IMR-90 (cell line): ENCODE data around the gene RNGTT. TPM values are rescaled to one million over a fixed set of nuclear protein-coding genes. Genes with fewer than 3 reads are reported as not detected.

Experiments used
- ATAC-seq: fragments of 200-7000 bp; cut with Tn5 transposase; 2 replicates; pipeline ENCODE4 v1.9.1; 2020; ENCODE audit warnings: low read depth, mild to moderate bottlenecking, moderate library complexity
- BruUV-seq: library from RNA; stranded (reverse); fragments of 400-500 nt; replicated peaks from 2 replicates; lab custom pipeline; 2021; lab: Mats Ljungman, UMichigan
- CTCF ChIA-PET: fragments of 300-600 bp; formaldehyde crosslinking; extraction: SDS; loops from one replicate; lab custom pipeline; 2021; ENCODE audit warnings: antibody characterized with exemption; lab: Yijun Ruan, JAX
- POLR2A ChIA-PET: fragments of 300-600 bp; sonication (Branson Sonifier 250); formaldehyde crosslinking; loops from one replicate; lab custom pipeline; 2022; ENCODE audit warnings: antibody characterized with exemption; ENCODE audit not compliant: unreplicated experiment; lab: Charles Lee
- DNase-seq: peaks from one replicate; pipeline ENCODE4 v3.0.0; 2013
- H2AFZ ChIP-seq: replicated peaks from 2 replicates; pipeline ENCODE3; 2013; ENCODE audit warnings: low read length, mild to moderate bottlenecking; ENCODE audit not compliant: poor library complexity
- H2AK5ac ChIP-seq: 2 replicates; pipeline ENCODE4 v1.6.1; 2013; ENCODE audit warnings: low read depth, low read length, inconsistent platforms
- H2AK9ac ChIP-seq: replicated peaks from 2 replicates; pipeline ENCODE3; 2013; ENCODE audit warnings: mild to moderate bottlenecking, low read depth, low read length, moderate library complexity; ENCODE audit not compliant: poor library complexity
- H2BK120ac ChIP-seq: 2 replicates; pipeline ENCODE4 v1.6.1; 2013; ENCODE audit warnings: low read depth, low read length, inconsistent platforms
- H2BK15ac ChIP-seq: 3 replicates; pipeline ENCODE4 v1.6.1; 2013; ENCODE audit warnings: low read depth, low read length, inconsistent platforms
- H2BK20ac ChIP-seq: 2 replicates; pipeline ENCODE4 v1.6.1; 2013; ENCODE audit warnings: low read depth, mild to moderate bottlenecking, inconsistent platforms, low read length, moderate library complexity
- H2BK5ac ChIP-seq: 2 replicates; pipeline ENCODE4 v1.6.1; 2013; ENCODE audit warnings: mild to moderate bottlenecking, low read depth, low read length, inconsistent platforms; ENCODE audit not compliant: poor library complexity, severe bottlenecking
- H3K14ac ChIP-seq: replicated peaks from 2 replicates; pipeline ENCODE4 v1.6.1; 2013; ENCODE audit warnings: low read depth, low read length, inconsistent platforms
- H3K18ac ChIP-seq: 2 replicates; pipeline ENCODE4 v1.6.1; 2013; ENCODE audit warnings: low read depth, low read length, control low read depth
- H3K23ac ChIP-seq: 2 replicates; pipeline ENCODE4 v1.6.1; 2013; ENCODE audit warnings: low read depth, low read length, inconsistent platforms
- H3K27ac ChIP-seq: 2 replicates; pipeline ENCODE4 v1.5.1; 2013; ENCODE audit warnings: mild to moderate bottlenecking, control low read depth, low read length; ENCODE audit not compliant: insufficient read depth
- H3K27me3 ChIP-seq: 2 replicates; pipeline ENCODE4 v1.6.1; 2013; ENCODE audit warnings: low read length; ENCODE audit not compliant: control insufficient read depth, insufficient read depth
- H3K36me3 ChIP-seq: 2 replicates; pipeline ENCODE4 v1.6.1; 2013; ENCODE audit warnings: low read length, mixed read lengths; ENCODE audit not compliant: control insufficient read depth, insufficient read depth
- H3K4ac ChIP-seq: 2 replicates; pipeline ENCODE4 v1.6.1; 2013; ENCODE audit warnings: low read depth, low read length, inconsistent platforms
- H3K4me1 ChIP-seq: 2 replicates; pipeline ENCODE4 v1.6.1; 2013; ENCODE audit warnings: low read length, mixed read lengths; ENCODE audit not compliant: control insufficient read depth, insufficient read depth
- H3K4me2 ChIP-seq: 2 replicates; pipeline ENCODE4 v1.6.1; 2013; ENCODE audit warnings: low read depth, mild to moderate bottlenecking, control low read depth, low read length, moderate library complexity
- H3K4me3 ChIP-seq: 2 replicates; pipeline ENCODE4 v1.5.1; 2013; ENCODE audit warnings: low read depth, mild to moderate bottlenecking, control low read depth, low read length, moderate library complexity; ENCODE audit not compliant: insufficient read depth
- H3K56ac ChIP-seq: 2 replicates; pipeline ENCODE4 v1.6.1; 2013; ENCODE audit warnings: low read length, inconsistent platforms; ENCODE audit not compliant: insufficient read depth; ENCODE audit errors: extremely low read depth
- H3K79me1 ChIP-seq, 2 experiments: 2 replicates each; pipeline ENCODE4 v1.6.1; 2013; ENCODE audit warnings: low read length in 2 of 2, inconsistent platforms in 1 of 2, low read depth in 1 of 2
- H3K9ac ChIP-seq: 2 replicates; pipeline ENCODE4 v1.6.1; 2013; ENCODE audit warnings: low read depth, low read length, control low read depth
- H3K9me1 ChIP-seq: 2 replicates; pipeline ENCODE4 v1.6.1; 2013; ENCODE audit warnings: low read length, inconsistent platforms; ENCODE audit not compliant: insufficient read depth
- H3K9me3 ChIP-seq: 2 replicates; pipeline ENCODE4 v1.6.1; 2013; ENCODE audit warnings: low read length; ENCODE audit not compliant: control insufficient read depth, insufficient read depth
- H4K20me1 ChIP-seq: 2 replicates; pipeline ENCODE4 v1.6.1; 2013; ENCODE audit warnings: low read length, inconsistent platforms; ENCODE audit not compliant: insufficient read depth
- H4K5ac ChIP-seq: 2 replicates; pipeline ENCODE4 v1.6.1; 2013; ENCODE audit warnings: mild to moderate bottlenecking, low read depth, low read length, control low read depth
- H4K8ac ChIP-seq, 2 experiments: 2 replicates each; pipeline ENCODE4 v1.6.1; 2013; ENCODE audit warnings: low read depth in 2 of 2, low read length in 2 of 2, control low read depth in 1 of 2, inconsistent platforms in 1 of 2
- H4K91ac ChIP-seq: 2 replicates; pipeline ENCODE4 v1.6.1; 2013; ENCODE audit warnings: low read depth, low read length, inconsistent platforms; ENCODE audit not compliant: insufficient read depth
- NFE2L2 ChIP-seq: fragments of 150-350 bp; IDR thresholded peaks from 2 replicates; pipeline ENCODE4 v1.6.1; 2016; ENCODE audit warnings: low read depth, mild to moderate bottlenecking, low read length
- POLR2A ChIP-seq: IDR thresholded peaks from 2 replicates; pipeline ENCODE4 v1.6.1; 2012; ENCODE audit warnings: mild to moderate bottlenecking, low read depth, low read length
- WGBS, 2 experiments: methylation state at CpG; one replicate each; pipeline versions ENCODE4 v1.1.5 to v1.1.7; 2013; ENCODE audit warnings: missing lambda C conversion rate in 2 of 2; ENCODE audit not compliant: insufficient read length in 1 of 2; ENCODE audit errors: extremely low coverage in 2 of 2; 5-methylcytosine and 5-hydroxymethylcytosine counted together
- dilution Hi-C: fragments of 300-500 bp; cut with HindIII; formaldehyde crosslinking; loops from one replicate; pipeline ENCODE4 v1.14.3; 2018; ENCODE audit warnings: low sequenced_read_pairs; ENCODE audit not compliant: unreplicated experiment
- in situ Hi-C: fragments of 300-500 bp; cut with MboI; formaldehyde crosslinking; loops from 3 replicates; pipeline ENCODE4 v1.14.3; 2019; ENCODE audit warnings: low sequenced_read_pairs, inconsistent platforms, mixed read lengths
- intact Hi-C: fragments of 100-400 bp; cut with micrococcal nuclease; formaldehyde crosslinking; loops from 2 replicates; pipeline ENCODE4 v1.10.0; 2022
- polyA plus RNA-seq, 3 experiments: library from polyadenylated mRNA; depleted of rRNA; stranded (reverse); fragments of >200 nt; gene quantifications; 2 replicates each; pipeline ENCODE4 v1.2.3, GENCODE V29; 2012; ENCODE audit warnings: low replicate concordance in 1 of 3
- total RNA-seq: library from RNA; depleted of rRNA; stranded (reverse); fragments of >200 nt; gene quantifications from 2 replicates; pipeline ENCODE4 v1.2.3, GENCODE V29; 2012

RNGTT gene
- total and polyA plus RNA-seq, 2 of the 4 experiments (the other 2 are of a cell fraction): 5.4 to 21.7 TPM

DNA sequence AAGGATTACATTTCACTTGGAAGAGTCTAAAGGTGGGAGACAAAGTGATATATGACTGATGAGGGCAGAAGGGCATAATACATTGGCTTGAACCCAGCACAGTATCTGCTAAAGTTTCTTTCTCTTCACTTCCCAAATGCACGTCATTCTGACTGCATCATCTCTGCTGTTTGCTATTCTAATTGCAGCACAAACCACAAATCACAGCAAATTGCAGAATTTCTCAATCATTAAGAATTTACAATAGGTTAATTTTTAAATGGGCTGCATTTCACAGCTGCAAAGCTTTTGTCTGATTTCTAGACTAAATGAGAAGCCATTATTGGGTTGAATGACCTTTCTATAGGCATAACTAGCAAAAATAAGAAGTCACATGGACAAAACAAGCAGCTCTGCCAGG, 337.0 kb downstream of the RNGTT start:
- Histone ChIP-seq H4K8ac (no peak overlapping the region), H2AK5ac (no peak overlapping the region), H2BK20ac (no peak overlapping the region), H3K4me3 (no peak overlapping the region), H3K27me3 (no peaks in the 10 kb centered on the region), H2BK120ac (no peak overlapping the region), H3K56ac (no peak overlapping the region), H3K4me1 (peaks cover 2% of the 10 kb centered on the region; the same call in 1 of the 2 replicates), H3K79me1 (no peaks in the 10 kb centered on the region), H4K5ac (no peak overlapping the region), H2AFZ (no peak overlapping the region), H3K36me3 (no peaks in the 10 kb centered on the region), H4K91ac (no peak overlapping the region), H3K4ac (no peak overlapping the region), H2BK5ac (no peak overlapping the region), H3K23ac (no peak overlapping the region), H3K9me1 (no peaks in the 10 kb centered on the region), H3K4me2 (no peak overlapping the region), H2AK9ac (no peak overlapping the region), H4K20me1 (no peaks in the 10 kb centered on the region), H3K18ac (no peak overlapping the region), H3K9ac (no peak overlapping the region), H3K27ac (no peak overlapping the region), H2BK15ac (no peak overlapping the region), H3K9me3 (no peaks in the 10 kb centered on the region), H3K14ac (no peak overlapping the region)
- ATAC-seq (no peak), DNase-seq (peak; percentile 45)
- no peak for TF ChIP-seq NFE2L2
- TF ChIP-seq POLR2A: no peak
- no CpG with 5 or more reads among the region's 1 CpG for WGBS, 2 experiments
- no TSS peak for BruUV-seq
- CTCF ChIA-PET: no interaction called here
- POLR2A ChIA-PET: no interaction called here
- dilution Hi-C loops: no loop called here
- in situ Hi-C loops: no loop called here
- intact Hi-C loops: no loop called here
